H9 (cell line): ENCODE data around the gene IL31RA. TPM values are rescaled to one million over a fixed set of nuclear protein-coding genes. Genes with fewer than 3 reads are reported as not detected.

ENCODE experiments used
- DNase-seq: peaks from one replicate; pipeline ENCODE4 v3.0.0-alpha.2; 2017
- H2AFZ ChIP-seq: one replicate; pipeline ENCODE4 v1.6.1; 2013; ENCODE audit warnings: mild to moderate bottlenecking, low read length, control low read depth, moderate library complexity
- H2AK5ac ChIP-seq: 2 replicates; pipeline ENCODE4 v1.6.1; 2013; ENCODE audit warnings: low read length, control low read depth, mixed read lengths; ENCODE audit not compliant: insufficient read length
- H2BK120ac ChIP-seq: one replicate; pipeline ENCODE4 v1.6.1; 2013; ENCODE audit warnings: low read depth, mild to moderate bottlenecking, low read length, control low read depth, inconsistent platforms; ENCODE audit not compliant: poor library complexity, severe bottlenecking
- H2BK12ac ChIP-seq: 2 replicates; pipeline ENCODE4 v1.6.1; 2013; ENCODE audit warnings: low read length, control low read depth, mixed read lengths, low read depth; ENCODE audit not compliant: insufficient read length
- H2BK15ac ChIP-seq: 2 replicates; pipeline ENCODE4 v1.6.1; 2013; ENCODE audit warnings: low read depth, low read length, control low read depth
- H2BK20ac ChIP-seq: one replicate; pipeline ENCODE4 v1.6.1; 2013; ENCODE audit warnings: low read depth, mild to moderate bottlenecking, low read length, control low read depth, inconsistent platforms; ENCODE audit not compliant: poor library complexity, severe bottlenecking
- H2BK5ac ChIP-seq: 2 replicates; pipeline ENCODE4 v1.6.1; 2013; ENCODE audit warnings: low read length, control low read depth, mixed read lengths; ENCODE audit not compliant: insufficient read length
- H3K14ac ChIP-seq: 2 replicates; pipeline ENCODE4 v1.6.1; 2013; ENCODE audit warnings: low read length, control low read depth; ENCODE audit not compliant: insufficient read depth
- H3K18ac ChIP-seq: 2 replicates; pipeline ENCODE4 v1.6.1; 2013; ENCODE audit warnings: low read depth, mild to moderate bottlenecking, mixed read lengths, low read length, control low read depth; ENCODE audit not compliant: insufficient read length
- H3K23ac ChIP-seq: 2 replicates; pipeline ENCODE4 v1.6.1; 2013; ENCODE audit warnings: low read length, control low read depth, mixed read lengths, low read depth; ENCODE audit not compliant: insufficient read length
- H3K23me2 ChIP-seq: 2 replicates; pipeline ENCODE4 v1.6.1; 2013; ENCODE audit warnings: low read depth, mild to moderate bottlenecking, mixed read lengths, low read length, control low read depth; ENCODE audit not compliant: insufficient read length, poor library complexity, severe bottlenecking
- H3K27ac ChIP-seq: 2 replicates; pipeline ENCODE4 v1.5.1; 2013; ENCODE audit warnings: low read length, control low read depth, mixed read lengths, low read depth; ENCODE audit not compliant: insufficient read length
- H3K27me3 ChIP-seq: 2 replicates; pipeline ENCODE4 v1.6.1; 2013; ENCODE audit warnings: low read length, control low read depth, inconsistent platforms; ENCODE audit not compliant: insufficient read depth
- H3K4ac ChIP-seq: 2 replicates; pipeline ENCODE4 v1.6.1; 2013; ENCODE audit warnings: low read depth, mild to moderate bottlenecking, control low read depth, inconsistent platforms, low read length, moderate library complexity
- H3K4me1 ChIP-seq: 2 replicates; pipeline ENCODE4 v1.6.1; 2013; ENCODE audit warnings: low read length, control low read depth, inconsistent platforms; ENCODE audit not compliant: insufficient read depth
- H3K4me2 ChIP-seq: 2 replicates; pipeline ENCODE4 v1.6.1; 2013; ENCODE audit warnings: low read length, control low read depth, mixed read lengths; ENCODE audit not compliant: insufficient read length, insufficient read depth
- H3K56ac ChIP-seq: 2 replicates; pipeline ENCODE4 v1.6.1; 2013; ENCODE audit warnings: low read depth, mild to moderate bottlenecking, mixed read lengths, low read length, control low read depth; ENCODE audit not compliant: insufficient read length
- H3K79me1 ChIP-seq: 2 replicates; pipeline ENCODE4 v1.6.1; 2013; ENCODE audit warnings: low read depth, mild to moderate bottlenecking, moderate library complexity, low read length, control low read depth, inconsistent platforms; ENCODE audit not compliant: insufficient read depth, poor library complexity, severe bottlenecking
- H3K79me2 ChIP-seq: 2 replicates; pipeline ENCODE4 v1.6.1; 2013; ENCODE audit warnings: low read length, control low read depth, inconsistent platforms; ENCODE audit not compliant: insufficient read depth
- H3K9ac ChIP-seq: 2 replicates; pipeline ENCODE4 v1.6.1; 2013; ENCODE audit warnings: low read length, control low read depth, mixed read lengths; ENCODE audit not compliant: insufficient read length; ENCODE audit errors: extremely low read depth
- H3K9me3 ChIP-seq: one replicate; pipeline ENCODE4 v1.6.1; 2013; ENCODE audit warnings: low read depth, low read length, inconsistent platforms; ENCODE audit not compliant: control insufficient read depth
- H3T11ph ChIP-seq: one replicate; pipeline ENCODE4 v1.6.1; 2013; ENCODE audit warnings: mild to moderate bottlenecking, low read length, control low read depth, inconsistent platforms
- H4K20me1 ChIP-seq: one replicate; pipeline ENCODE4 v1.6.1; 2013; ENCODE audit not compliant: control insufficient read depth, insufficient read length, insufficient read depth
- H4K5ac ChIP-seq: 2 replicates; pipeline ENCODE4 v1.6.1; 2013; ENCODE audit warnings: low read depth, mild to moderate bottlenecking, mixed read lengths, low read length, control low read depth; ENCODE audit not compliant: insufficient read length
- H4K8ac ChIP-seq: replicated peaks from 2 replicates; pipeline ENCODE4 v1.6.1; 2013; ENCODE audit warnings: low read length, control low read depth, mixed read lengths, low read depth; ENCODE audit not compliant: insufficient read length
- H4K91ac ChIP-seq: 2 replicates; pipeline ENCODE4 v1.6.1; 2013; ENCODE audit warnings: low read depth, mild to moderate bottlenecking, moderate library complexity, mixed read lengths, low read length, control low read depth; ENCODE audit not compliant: insufficient read length
- H3K27ac Mint-ChIP-seq, 3 experiments: 2 replicates in 2 of 3; 3 replicates in 1 of 3; pipeline ENCODE4 v1.8.0; 2020 to 2021; ENCODE audit warnings: mixed read lengths in 3 of 3, mild to moderate bottlenecking in 1 of 3, moderate library complexity in 1 of 3
- H3K27me3 Mint-ChIP-seq: 2 replicates; pipeline ENCODE4 v1.8.0; 2021; ENCODE audit warnings: low read depth, mild to moderate bottlenecking, moderate library complexity, mixed read lengths
- H3K36me3 Mint-ChIP-seq, 3 experiments: 2 replicates in 2 of 3; 3 replicates in 1 of 3; pipeline ENCODE4 v1.8.0; 2020 to 2021; ENCODE audit warnings: low read depth in 3 of 3, mixed read lengths in 3 of 3; ENCODE audit not compliant: insufficient read depth in 1 of 3
- H3K4me1 Mint-ChIP-seq, 2 experiments: 2 replicates each; pipeline ENCODE4 v1.8.0; 2020; ENCODE audit warnings: mixed read lengths in 2 of 2
- H3K4me3 Mint-ChIP-seq, 2 experiments: 2 replicates in 1 of 2; 3 replicates in 1 of 2; pipeline ENCODE4 v1.8.0; 2020 to 2021; ENCODE audit warnings: mild to moderate bottlenecking in 2 of 2, mixed read lengths in 2 of 2, moderate library complexity in 1 of 2
- H3K9me3 Mint-ChIP-seq, 2 experiments: 2 replicates in 1 of 2; 3 replicates in 1 of 2; pipeline ENCODE4 v1.8.0; 2020; ENCODE audit warnings: mild to moderate bottlenecking in 2 of 2, mixed read lengths in 2 of 2, moderate library complexity in 1 of 2
- WGBS: extraction: QIAGEN DNeasy Blood & Tissue Kit; methylation state at CpG from one replicate; pipeline ENCODE4 v1.1.7; 2013; ENCODE audit warnings: missing lambda C conversion rate, low lambda C conversion rate, mixed read lengths; ENCODE audit not compliant: insufficient read length; ENCODE audit errors: extremely low coverage; 5-methylcytosine and 5-hydroxymethylcytosine counted together
- total RNA-seq: library from RNA; stranded (reverse); gene quantifications from 2 replicates; pipeline ENCODE4 v1.2.1, GENCODE V29; 2021
- TF ChIP-seq, protein P1 (sequence below): fragments of 200-600 bp; sonication (generic); conservative IDR thresholded peaks from 3 replicates; pipeline ENCODE4 v1.8.0; 2021; ENCODE audit warnings: antibody characterized with exemption, mild to moderate bottlenecking

The IL31RA gene
- total RNA-seq, 1 experiment from 2014 or later, result 0.11 TPM

DNA sequence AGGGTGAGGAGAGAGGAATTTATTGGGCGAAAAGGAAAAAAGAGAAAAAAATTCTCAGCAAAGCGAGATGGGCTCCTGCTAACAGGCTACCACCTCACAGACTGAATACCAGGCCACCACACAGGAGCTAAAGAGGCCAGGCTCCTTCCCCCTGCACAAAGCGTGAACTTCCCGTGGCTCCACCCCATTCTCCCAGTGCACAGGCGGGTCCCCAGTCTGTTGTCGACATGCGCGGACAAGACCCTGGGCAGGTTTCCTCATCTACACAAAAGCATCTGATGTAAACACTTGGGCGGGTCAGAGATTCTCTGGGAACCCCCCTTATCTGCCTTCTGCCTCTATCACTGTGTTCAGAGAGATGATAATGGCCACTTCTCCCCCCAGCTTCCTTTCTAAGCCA, 34.2 kb downstream of the IL31RA start:
- Histone ChIP-seq H3K9me3 (no peaks in the 10 kb centered on the region), H4K91ac (no peak overlapping the region), H3K18ac (no peak overlapping the region), H3K9ac (no peak overlapping the region), H3K4me2 (no peak overlapping the region), H3K23ac (no peak overlapping the region), H2BK120ac (no peak overlapping the region), H2BK15ac (no peak overlapping the region), H4K5ac (no peak overlapping the region), H4K20me1 (no peaks in the 10 kb centered on the region), H3K27ac (no peak overlapping the region), H2AK5ac (no peak overlapping the region), H3K14ac (no peak overlapping the region), H2BK5ac (no peak overlapping the region), H3T11ph (no peak overlapping the region), H3K23me2 (no peaks in the 10 kb centered on the region), H2BK20ac (no peak overlapping the region), H4K8ac (no peak overlapping the region), H3K79me1 (no peaks in the 10 kb centered on the region), H2AFZ (no peak overlapping the region), H3K4ac (no peak overlapping the region), H3K4me1 (no peaks in the 10 kb centered on the region; the same call in 1 of the 2 replicates), H3K79me2 (no peaks in the 10 kb centered on the region), H3K56ac (no peak overlapping the region), H3K27me3 (no peaks in the 10 kb centered on the region), H2BK12ac (no peak overlapping the region)
- Mint-ChIP-seq H3K9me3 (0 out of 5 replicates have a peak, but pooled peaks cover 0 to 1% of the 10 kb centered on the region in 2 experiments), H3K36me3 (no peaks in the 10 kb centered on the region), H3K27me3 (no peaks in the 10 kb centered on the region), H3K4me3 (no peak overlapping the region), H3K4me1 (no peaks in the 10 kb centered on the region; a peak in 1 of 4 replicates), H3K27ac (peak overlapping the region in 1 of 3 experiments; percentile 69; a peak in 2 of 7 replicates)
- WGBS, result no CpG with 5 or more reads among the region's 9 CpGs
- no peak for DNase-seq
- TF ChIP-seq, protein P1, sequence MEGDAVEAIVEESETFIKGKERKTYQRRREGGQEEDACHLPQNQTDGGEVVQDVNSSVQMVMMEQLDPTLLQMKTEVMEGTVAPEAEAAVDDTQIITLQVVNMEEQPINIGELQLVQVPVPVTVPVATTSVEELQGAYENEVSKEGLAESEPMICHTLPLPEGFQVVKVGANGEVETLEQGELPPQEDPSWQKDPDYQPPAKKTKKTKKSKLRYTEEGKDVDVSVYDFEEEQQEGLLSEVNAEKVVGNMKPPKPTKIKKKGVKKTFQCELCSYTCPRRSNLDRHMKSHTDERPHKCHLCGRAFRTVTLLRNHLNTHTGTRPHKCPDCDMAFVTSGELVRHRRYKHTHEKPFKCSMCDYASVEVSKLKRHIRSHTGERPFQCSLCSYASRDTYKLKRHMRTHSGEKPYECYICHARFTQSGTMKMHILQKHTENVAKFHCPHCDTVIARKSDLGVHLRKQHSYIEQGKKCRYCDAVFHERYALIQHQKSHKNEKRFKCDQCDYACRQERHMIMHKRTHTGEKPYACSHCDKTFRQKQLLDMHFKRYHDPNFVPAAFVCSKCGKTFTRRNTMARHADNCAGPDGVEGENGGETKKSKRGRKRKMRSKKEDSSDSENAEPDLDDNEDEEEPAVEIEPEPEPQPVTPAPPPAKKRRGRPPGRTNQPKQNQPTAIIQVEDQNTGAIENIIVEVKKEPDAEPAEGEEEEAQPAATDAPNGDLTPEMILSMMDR, result no peak
